Esophagus squamous epithelium (tissue), 4 donors: ENCODE data around the gene FOXE3.

Experiments used
- POLR2A ChIP-seq, 4 donors: fragments of 450-650 bp; IDR thresholded peaks; one replicate each; pipeline ENCODE4 v1.6.1; 2017; ENCODE audit warnings: antibody characterized with exemption in 4 of 4, mild to moderate bottlenecking in 4 of 4, moderate library complexity in 3 of 4
- TF ChIP-seq, protein P1 (sequence below), 6 experiments: fragments of 450-650 bp in 4 of 6; fragments of 200-600 bp in 2 of 6; sonication (generic) in 2 of 6; IDR thresholded peaks; one replicate each; pipeline ENCODE4 v1.5.1; 2016 to 2019; ENCODE audit warnings: antibody characterized with exemption in 6 of 6, mild to moderate bottlenecking in 4 of 6, moderate library complexity in 4 of 6

- TF ChIP-seq POLR2A (IDR thresholded peaks at IDR 0.05), result no peak
- TF ChIP-seq, protein P1, sequence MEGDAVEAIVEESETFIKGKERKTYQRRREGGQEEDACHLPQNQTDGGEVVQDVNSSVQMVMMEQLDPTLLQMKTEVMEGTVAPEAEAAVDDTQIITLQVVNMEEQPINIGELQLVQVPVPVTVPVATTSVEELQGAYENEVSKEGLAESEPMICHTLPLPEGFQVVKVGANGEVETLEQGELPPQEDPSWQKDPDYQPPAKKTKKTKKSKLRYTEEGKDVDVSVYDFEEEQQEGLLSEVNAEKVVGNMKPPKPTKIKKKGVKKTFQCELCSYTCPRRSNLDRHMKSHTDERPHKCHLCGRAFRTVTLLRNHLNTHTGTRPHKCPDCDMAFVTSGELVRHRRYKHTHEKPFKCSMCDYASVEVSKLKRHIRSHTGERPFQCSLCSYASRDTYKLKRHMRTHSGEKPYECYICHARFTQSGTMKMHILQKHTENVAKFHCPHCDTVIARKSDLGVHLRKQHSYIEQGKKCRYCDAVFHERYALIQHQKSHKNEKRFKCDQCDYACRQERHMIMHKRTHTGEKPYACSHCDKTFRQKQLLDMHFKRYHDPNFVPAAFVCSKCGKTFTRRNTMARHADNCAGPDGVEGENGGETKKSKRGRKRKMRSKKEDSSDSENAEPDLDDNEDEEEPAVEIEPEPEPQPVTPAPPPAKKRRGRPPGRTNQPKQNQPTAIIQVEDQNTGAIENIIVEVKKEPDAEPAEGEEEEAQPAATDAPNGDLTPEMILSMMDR (IDR thresholded peaks at IDR 0.05), result no peak
These were observed 18.2 kb downstream of the FOXE3 start for GRCh38 chr1:47434051-47434842.
